Left ventricle myocardium inferior (tissue), 1 donor: Measurements from ENCODE around the gene NDUFV1. TPM values are rescaled to one million over a fixed set of nuclear protein-coding genes. Genes with fewer than 3 reads are reported as not detected.
A peak's percentile ranks its signal among the peaks of the same experiment; 100 is the strongest.

Experiments used
- DNase-seq: peaks from one replicate; pipeline ENCODE4 v3.0.0-alpha.2; 2020
- H3K27ac ChIP-seq: fragments of 200-600 bp; replicated peaks from 2 replicates; pipeline ENCODE4 v1.8.0; 2021
- H3K27me3 ChIP-seq: fragments of 200-600 bp; 2 replicates; pipeline ENCODE4 v1.8.0; 2021; ENCODE audit warnings: low read depth
- H3K36me3 ChIP-seq: fragments of 200-600 bp; 2 replicates; pipeline ENCODE4 v1.8.0; 2021
- H3K4me1 ChIP-seq: fragments of 200-600 bp; 2 replicates; pipeline ENCODE4 v1.8.0; 2021
- H3K4me3 ChIP-seq: fragments of 200-600 bp; 2 replicates; pipeline ENCODE4 v1.8.0; 2021; ENCODE audit warnings: mild to moderate bottlenecking, moderate library complexity
- H3K9me3 ChIP-seq: fragments of 200-600 bp; replicated peaks from 2 replicates; pipeline ENCODE4 v1.8.0; 2021
- intact Hi-C: fragments of 100-400 bp; cut with micrococcal nuclease; formaldehyde crosslinking; loops from one replicate; pipeline ENCODE4 v1.11.0; 2022
- total RNA-seq: library from RNA; stranded (reverse); fragmentation: NEBNext Ultra II Directional; extraction: Animal tissue kit (Norgen Biotek cat#: 25700); gene quantifications from one replicate; pipeline ENCODE4 v1.2.1, GENCODE V29; 2021
- TF ChIP-seq, protein P1 (sequence below): fragments of 200-600 bp; IDR thresholded peaks from 2 replicates; pipeline ENCODE4 v1.8.0; 2021; ENCODE audit warnings: antibody characterized with exemption, mild to moderate bottlenecking, borderline replicate concordance
- donor health status: DM: no; HTN: yes; CAD: no; lungs with severe emphysema.

Gene NDUFV1
- total RNA-seq, 1 donor from 2014 or later: 640 TPM

DNA sequence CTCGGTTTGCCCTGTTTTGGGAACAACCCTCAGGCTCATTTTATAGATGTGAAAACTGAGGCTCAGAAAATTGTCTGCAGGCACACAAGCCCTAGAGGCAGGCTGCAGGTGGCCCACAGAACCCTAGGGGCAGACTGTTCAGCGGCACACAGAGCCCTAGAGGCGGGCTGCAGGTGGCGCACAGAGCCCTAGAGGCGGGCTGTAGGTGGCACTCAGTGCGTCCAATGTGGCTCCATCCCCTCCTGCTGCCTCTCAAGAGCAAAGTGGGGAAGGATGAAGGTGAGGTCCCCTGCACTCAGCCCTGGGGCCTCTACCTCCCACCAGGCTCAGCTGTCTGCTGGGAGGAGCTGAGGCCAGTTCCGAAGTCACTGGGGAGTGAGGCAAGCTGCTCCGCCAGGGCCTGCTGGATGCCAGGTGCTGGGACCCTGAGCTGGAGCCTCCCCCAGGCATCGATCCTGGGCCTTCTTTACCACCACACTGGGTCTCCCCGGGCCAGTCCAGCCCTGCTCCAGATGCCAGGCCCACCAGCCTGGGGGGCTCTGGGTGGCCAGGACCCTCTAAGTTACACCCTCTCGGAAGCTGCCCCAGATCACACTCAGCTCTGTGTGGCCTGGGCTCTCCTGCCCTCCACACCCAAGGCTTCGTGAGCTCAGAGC, 41.5 kb downstream of the NDUFV1 start:
- DNase-seq: no peak
- no peaks in the 10 kb centered on the region for H3K4me1 ChIP-seq
- no peak overlapping the region for H3K4me3 ChIP-seq
- no peaks in the 10 kb centered on the region for H3K36me3 ChIP-seq
- intact Hi-C loops: no loop called here
- peaks cover 56% of the 10 kb centered on the region for H3K27me3 ChIP-seq
- TF ChIP-seq, protein P1, sequence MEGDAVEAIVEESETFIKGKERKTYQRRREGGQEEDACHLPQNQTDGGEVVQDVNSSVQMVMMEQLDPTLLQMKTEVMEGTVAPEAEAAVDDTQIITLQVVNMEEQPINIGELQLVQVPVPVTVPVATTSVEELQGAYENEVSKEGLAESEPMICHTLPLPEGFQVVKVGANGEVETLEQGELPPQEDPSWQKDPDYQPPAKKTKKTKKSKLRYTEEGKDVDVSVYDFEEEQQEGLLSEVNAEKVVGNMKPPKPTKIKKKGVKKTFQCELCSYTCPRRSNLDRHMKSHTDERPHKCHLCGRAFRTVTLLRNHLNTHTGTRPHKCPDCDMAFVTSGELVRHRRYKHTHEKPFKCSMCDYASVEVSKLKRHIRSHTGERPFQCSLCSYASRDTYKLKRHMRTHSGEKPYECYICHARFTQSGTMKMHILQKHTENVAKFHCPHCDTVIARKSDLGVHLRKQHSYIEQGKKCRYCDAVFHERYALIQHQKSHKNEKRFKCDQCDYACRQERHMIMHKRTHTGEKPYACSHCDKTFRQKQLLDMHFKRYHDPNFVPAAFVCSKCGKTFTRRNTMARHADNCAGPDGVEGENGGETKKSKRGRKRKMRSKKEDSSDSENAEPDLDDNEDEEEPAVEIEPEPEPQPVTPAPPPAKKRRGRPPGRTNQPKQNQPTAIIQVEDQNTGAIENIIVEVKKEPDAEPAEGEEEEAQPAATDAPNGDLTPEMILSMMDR: no peak
- H3K9me3 ChIP-seq: peaks cover 7% of the 10 kb centered on the region
- H3K27ac ChIP-seq: no peak overlapping the region

DNA sequence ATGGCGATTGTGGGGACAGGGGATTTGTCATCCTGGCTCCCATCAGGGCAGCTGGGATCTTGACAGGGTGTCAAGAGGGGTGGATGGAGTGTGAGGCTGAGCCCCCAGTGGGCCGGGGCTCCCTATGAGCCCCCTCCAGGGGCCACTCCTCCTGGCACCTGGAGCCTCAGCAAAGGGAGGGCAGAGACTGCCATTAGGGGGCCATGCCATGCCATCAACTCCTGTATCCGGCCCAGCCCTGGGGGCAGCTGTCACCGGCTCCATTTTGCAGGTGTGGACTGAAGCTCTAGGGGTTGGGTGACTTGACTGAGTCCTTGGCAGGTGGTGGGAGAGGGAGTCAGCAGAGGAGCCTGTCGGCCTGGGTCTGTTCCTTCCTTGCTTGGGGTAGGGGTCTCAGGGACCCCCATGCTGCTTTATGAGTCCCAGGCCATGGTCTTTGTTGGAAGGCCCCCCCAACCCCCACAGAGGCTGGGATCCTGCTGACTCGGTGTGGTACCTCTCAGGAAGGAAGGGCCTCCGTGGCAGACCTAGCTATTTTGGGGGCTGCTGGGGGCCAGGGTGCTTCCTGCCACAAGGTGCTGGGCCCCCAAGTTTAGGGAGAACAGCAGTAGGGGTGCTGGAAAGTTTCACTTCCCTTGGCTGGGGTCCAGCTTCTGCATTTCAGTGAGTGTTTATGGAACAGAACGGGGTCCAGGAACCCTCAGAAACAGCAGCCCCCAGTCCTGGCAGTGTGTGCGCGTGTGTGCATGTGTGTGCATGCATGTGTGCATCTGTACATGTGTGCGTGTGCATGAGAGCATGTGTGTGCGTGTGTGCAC, 42.3 kb downstream of the NDUFV1 start:
- Histone ChIP-seq H3K36me3 (no peaks in the 10 kb centered on the region), H3K27ac (no peak overlapping the region), H3K9me3 (peaks cover 1% of the 10 kb centered on the region), H3K4me1 (no peaks in the 10 kb centered on the region), H3K4me3 (no peak overlapping the region), H3K27me3 (peaks cover 56% of the 10 kb centered on the region)
- TF ChIP-seq, protein P1: no peak
- intact Hi-C loops: no loop called here
- no peak for DNase-seq

DNA sequence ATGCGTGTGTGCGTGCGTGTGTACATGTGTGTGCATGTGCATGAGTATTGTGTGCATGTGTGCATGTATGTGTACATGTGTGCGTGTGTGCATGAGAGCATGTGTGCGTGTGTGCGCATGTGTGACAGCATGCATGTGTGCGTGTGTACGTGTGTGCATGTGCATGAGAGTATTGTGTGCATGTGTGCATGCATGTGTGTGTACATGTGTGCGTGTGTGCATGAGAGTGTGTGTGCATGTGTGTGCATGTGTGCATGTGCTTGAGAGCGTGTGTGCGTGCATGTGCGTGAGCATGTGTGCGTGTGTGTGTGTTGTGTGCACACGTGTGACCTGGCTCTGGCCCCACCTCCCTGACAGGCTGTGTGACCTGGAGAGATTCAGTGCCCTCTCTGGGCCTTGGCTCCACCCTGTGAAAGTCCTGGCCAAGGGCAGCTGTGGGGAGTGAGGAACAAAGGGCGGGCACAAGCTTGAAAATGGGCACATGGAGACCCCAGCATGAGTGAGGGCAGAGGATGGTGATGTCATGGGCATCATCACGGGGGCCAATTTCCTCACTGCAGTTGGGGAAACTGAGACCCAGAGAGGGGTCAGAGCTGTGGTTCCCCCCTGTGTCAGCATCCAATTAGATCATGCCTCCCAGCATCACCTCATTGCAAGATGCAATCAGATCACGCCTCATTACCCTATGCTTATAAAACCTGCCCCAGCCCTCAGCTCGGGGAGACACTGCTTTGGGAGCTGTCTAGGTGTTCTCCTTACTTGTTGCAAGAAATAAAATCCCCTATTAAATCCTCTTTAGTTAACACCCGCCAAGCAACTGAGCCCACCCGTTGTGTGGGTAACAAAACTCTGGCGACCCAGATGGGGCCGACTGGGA, 43.1 kb downstream of the NDUFV1 start:
- H3K36me3 ChIP-seq: no peaks in the 10 kb centered on the region
- TF ChIP-seq, protein P1: no peak
- no peaks in the 10 kb centered on the region for H3K9me3 ChIP-seq
- H3K4me3 ChIP-seq: peak overlapping the region; percentile 40
- H3K27me3 ChIP-seq: peaks cover 60% of the 10 kb centered on the region
- no peaks in the 10 kb centered on the region for H3K4me1 ChIP-seq
- intact Hi-C loops: no loop called here
- DNase-seq: no peak
- H3K27ac ChIP-seq: no peak overlapping the region

DNA sequence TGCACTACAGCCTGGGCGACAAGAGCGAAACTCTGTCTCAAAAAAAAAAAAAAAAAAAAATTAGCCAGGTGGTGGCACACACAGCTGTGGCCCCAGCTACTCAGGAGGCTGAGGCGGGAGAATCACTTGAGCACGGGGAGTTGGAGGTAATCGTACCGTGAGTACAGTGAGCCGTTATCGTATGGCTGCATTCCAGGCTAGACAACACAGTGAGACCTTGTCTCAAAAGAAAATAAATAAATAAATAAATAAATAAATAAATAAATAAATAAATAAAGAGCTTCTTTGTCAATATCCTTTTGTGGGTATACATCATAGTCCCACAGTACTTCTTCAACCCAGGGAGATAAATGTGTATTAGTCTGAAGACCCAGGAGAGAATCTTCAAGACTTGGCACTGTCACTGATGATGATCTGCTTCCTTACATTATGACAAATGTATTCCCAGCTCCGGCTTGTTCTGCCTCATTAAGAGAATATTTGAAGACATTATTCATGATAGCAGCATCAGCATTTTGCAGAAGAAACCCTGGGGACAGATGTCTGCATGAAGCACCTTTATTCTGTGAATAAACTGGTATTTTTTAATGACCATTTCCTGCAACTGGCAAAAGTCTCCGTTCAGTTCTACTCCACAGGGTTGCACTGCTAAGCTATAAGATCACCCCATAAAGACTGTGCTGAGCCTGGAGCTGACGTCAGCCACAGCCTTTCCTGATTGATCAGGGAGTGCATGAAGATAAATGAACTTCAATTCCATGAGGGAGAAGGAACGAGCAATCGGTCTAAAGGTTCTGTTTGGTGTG, 45.4 kb downstream of the NDUFV1 start:
- Histone ChIP-seq H3K9me3 (no peaks in the 10 kb centered on the region), H3K4me1 (no peaks in the 10 kb centered on the region), H3K27me3 (peaks cover 41% of the 10 kb centered on the region), H3K27ac (no peak overlapping the region), H3K4me3 (no peak overlapping the region), H3K36me3 (no peaks in the 10 kb centered on the region)
- intact Hi-C loops: no loop called here
- no peak for DNase-seq
- TF ChIP-seq, protein P1: no peak
